HG02973 (cell line): ENCODE results near the gene KCNJ1.

Experiments used
- ATAC-seq: cut with Tn5 transposase; IDR thresholded peaks from one replicate; pipeline ENCODE4 v1.9.1; 2021; ENCODE audit warnings: moderate library complexity; ENCODE audit not compliant: unreplicated experiment

KCNJ1 gene

GRCh38 chr11:128902515-128903066, 35.5 kb upstream of the KCNJ1 start:
- ATAC-seq, result no peak

- ATAC-seq, result no peak
Measured at GRCh38 chr11:128901653-128902514, 34.8 kb upstream of the KCNJ1 start.

GRCh38 chr11:128900468-128900867, 33.4 kb upstream of the KCNJ1 start:
- no peak for ATAC-seq

- ATAC-seq, result no peak
Measured at GRCh38 chr11:128898580-128899344, 31.7 kb upstream of the KCNJ1 start.

- ATAC-seq, result no peak
Measured at GRCh38 chr11:128897826-128898225, 30.7 kb upstream of the KCNJ1 start.

- ATAC-seq, result no peak
Measured at GRCh38 chr11:128896356-128896755, 29.3 kb upstream of the KCNJ1 start.

DNA sequence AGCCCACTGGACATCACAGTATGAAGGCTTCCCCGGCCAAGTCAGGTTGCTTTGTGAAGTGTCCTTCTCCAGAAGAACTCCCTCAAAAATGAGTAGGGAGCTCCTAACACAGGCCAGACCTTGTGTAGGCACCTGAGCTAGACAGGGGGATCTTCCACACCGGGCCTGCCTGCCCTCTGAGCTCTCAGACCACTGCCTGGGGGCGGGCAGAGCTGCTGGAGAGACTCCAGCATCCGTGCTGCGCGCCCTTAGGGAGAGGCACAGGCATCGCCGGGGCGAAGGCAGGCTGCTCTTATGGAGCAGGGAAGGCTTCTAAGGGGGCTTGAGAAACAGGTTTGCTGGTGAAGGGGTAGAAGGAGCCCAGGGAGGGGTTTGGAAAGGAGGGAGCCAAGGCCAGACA, 28.4 kb upstream of the KCNJ1 start:
- ATAC-seq, result no peak

GRCh38 chr11:128894685-128895084, 27.6 kb upstream of the KCNJ1 start:
- no peak for ATAC-seq

GRCh38 chr11:128894286-128894681, 27.2 kb upstream of the KCNJ1 start:
- ATAC-seq, result no peak

DNA sequence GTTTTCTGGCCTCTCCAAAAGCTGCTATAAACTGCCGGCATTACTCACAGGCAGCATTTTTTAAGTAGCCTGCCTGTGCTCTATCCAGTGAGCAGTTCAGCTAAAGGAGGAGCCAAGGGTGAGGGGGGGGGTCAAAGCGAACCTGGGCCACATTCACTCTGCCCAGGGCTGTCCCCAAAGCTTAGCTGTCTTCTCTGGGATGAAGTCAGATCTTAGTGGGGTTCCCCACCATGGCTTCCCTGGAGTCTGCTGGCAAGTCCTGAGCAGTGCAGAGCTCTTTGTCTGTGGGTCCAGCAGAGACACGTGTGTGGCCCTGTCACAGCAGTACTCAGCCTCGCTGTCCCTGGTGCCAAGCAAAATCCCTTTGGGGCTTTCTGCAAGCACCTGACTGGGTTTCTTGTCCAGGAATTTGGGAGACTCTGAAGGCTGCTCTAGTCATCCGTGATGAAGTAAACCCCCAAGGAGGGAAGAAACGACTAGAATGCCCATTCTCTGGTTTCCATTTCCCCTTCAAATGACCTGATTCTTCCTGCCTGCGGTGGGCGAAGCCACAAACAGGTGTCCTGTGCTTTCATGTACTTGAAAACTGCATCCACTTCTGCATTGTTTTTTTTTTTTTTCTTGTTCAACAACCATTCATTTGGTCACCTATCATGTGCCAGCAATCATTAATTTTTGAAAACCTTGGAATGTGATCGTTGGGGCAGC, 26.6 kb upstream of the KCNJ1 start:
- peak; percentile 61 for ATAC-seq

- no peak for ATAC-seq
Measured at GRCh38 chr11:128892866-128893565, 25.9 kb upstream of the KCNJ1 start.

DNA sequence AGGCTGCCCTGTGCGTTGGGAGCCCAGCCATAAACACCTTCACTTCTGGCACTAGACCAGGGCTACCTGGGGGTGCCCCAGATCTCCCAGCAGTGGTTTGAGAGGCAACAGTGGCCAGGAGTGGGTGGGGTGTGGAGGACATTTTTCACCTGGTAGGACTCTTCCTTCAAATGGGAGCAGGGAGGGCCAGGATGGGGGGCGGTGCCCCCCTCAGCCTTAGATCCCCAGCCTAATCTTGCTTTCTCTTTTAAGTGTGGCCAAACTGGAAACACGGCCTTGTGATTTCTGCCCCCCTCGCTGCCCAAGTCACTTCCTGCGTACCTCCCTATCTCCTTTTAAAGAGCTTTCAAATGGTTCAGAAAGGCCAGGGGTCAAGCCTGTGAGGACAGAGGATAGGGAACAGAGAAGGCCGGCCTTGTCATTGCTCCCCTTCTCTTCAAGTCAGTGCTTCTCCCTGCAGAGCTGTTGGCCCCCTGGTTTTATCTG, 24.9 kb upstream of the KCNJ1 start:
- ATAC-seq, result no peak

DNA sequence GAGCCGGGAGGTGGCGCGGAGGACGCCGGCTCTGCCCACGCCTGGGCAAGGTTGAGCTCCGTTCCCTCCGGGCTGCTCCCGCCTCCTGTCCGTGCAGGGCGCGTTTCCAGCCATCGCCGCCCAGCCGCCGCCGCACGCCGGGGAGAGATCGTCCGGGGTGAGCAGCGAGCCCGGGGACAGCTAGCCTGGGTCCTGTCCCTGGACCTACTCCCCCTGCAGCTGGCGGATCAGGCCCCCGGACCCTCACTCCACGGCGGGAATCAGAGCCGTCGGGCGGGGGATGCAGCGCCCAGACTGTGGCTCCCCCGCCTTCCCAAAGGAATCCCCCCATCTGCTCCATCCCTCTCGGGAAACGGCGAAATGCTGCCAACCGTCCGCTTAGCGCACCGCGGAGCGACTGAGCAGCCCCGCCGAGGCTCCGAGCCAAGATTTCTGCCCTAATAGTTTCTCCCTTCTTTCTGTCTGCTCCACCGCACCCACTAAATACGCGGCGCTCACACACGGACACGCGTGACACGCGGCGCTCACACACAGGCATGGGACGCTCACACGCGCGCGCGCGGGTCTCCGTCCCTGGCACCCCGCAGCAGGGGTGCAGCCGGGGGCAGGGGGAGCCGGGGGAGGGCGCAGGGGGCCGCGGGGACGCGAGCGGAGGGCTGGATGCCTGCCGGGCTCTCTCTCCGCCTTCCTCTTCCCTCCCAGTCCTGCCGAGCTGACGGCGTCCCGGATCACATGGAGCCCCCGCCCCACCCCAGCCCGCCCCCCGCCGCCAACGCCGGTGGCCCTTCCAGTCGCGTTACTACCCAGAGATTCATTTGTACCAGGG, 23.7 kb upstream of the KCNJ1 start, which contains the start of gene KCNJ5:
Gene KCNJ5, plus strand, starts transcription at position 814 of the 826 bp plus-strand sequence. CDS start 19,918 bp downstream, outside the sequence.
- ATAC-seq, result no peak

DNA sequence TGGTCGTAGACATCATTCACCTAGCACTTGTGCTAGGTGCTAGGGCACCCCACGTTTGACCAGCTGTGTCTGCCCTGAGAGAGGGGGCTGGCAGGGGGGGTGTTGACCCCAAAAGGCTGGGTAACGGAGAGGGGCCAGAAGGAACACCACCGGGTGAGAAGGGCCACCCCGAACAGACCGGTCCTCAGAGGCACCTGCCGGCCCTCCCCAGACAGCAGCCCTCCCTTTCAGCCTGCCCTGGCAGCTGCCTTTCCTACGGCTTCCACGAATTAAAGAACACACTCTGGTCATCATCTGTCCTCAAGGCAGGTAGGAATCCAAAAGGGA, 23.1 kb upstream of the KCNJ1 start:
- ATAC-seq, result no peak

- no peak for ATAC-seq
Measured at GRCh38 chr11:128889657-128890213, 22.6 kb upstream of the KCNJ1 start.

GRCh38 chr11:128888034-128888985, 21.2 kb upstream of the KCNJ1 start:
- ATAC-seq, result no peak

- ATAC-seq, result no peak
Measured at GRCh38 chr11:128886406-128887124, 19.5 kb upstream of the KCNJ1 start.
